SKM-1 (cell line): ENCODE measurements around the gene XRN2.
A peak's percentile ranks its signal among the peaks of the same experiment; 100 is the strongest.

ENCODE experiments used
- DNase-seq: peaks from one replicate; lab custom pipeline; 2025; ENCODE audit not compliant: unreplicated experiment; lab: John Stamatoyannopoulos, UW

Gene XRN2, protein sequence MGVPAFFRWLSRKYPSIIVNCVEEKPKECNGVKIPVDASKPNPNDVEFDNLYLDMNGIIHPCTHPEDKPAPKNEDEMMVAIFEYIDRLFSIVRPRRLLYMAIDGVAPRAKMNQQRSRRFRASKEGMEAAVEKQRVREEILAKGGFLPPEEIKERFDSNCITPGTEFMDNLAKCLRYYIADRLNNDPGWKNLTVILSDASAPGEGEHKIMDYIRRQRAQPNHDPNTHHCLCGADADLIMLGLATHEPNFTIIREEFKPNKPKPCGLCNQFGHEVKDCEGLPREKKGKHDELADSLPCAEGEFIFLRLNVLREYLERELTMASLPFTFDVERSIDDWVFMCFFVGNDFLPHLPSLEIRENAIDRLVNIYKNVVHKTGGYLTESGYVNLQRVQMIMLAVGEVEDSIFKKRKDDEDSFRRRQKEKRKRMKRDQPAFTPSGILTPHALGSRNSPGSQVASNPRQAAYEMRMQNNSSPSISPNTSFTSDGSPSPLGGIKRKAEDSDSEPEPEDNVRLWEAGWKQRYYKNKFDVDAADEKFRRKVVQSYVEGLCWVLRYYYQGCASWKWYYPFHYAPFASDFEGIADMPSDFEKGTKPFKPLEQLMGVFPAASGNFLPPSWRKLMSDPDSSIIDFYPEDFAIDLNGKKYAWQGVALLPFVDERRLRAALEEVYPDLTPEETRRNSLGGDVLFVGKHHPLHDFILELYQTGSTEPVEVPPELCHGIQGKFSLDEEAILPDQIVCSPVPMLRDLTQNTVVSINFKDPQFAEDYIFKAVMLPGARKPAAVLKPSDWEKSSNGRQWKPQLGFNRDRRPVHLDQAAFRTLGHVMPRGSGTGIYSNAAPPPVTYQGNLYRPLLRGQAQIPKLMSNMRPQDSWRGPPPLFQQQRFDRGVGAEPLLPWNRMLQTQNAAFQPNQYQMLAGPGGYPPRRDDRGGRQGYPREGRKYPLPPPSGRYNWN

DNA sequence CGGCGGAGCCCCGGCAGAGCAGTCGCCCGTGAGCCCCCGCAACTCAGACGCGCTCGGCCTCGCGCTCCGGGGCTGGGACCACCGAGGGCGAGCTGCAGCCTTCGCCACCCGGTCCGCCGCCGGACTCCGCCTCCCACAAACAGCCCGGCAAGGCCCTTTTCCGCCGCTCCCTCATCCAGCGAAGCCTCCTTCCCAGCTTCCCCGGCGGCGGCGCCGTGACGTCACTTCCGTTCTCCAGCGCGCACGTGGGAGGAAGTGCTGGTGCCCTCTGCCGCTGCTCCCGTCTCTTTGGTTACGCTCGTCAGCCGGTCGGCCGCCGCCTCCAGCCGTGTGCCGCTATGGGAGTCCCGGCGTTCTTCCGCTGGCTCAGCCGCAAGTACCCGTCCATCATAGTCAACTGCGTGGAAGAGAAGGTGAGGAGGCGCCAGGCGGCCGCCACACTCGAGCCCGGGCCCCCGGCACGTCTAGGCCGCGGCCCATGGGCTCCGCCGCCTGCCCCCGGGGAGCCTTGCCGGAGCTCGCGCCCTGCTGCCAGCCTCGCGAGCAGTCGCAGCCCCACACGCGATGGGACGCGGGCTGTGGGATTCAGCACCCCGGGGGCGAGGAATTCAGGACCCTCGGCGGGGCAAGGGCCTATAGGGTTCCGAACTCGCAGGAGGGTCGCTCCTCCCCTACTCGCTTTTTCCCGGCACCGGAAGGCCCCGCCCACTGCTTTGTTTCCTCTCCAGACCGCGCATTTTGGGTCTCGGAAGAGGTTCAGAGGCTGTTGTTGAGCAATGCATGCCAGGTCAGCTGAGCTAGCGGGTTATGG lies at the start of gene XRN2:
Gene XRN2 (plus strand): TSS at position 271 of the 811 bp plus-strand sequence. CDS start 68 bp downstream, at position 339.
- peak; percentile 78 for DNase-seq

- DNase-seq, result no peak
Observed at GRCh38 chr20:21257192-21257591, 45.9 kb upstream of the XRN2 start.

DNA sequence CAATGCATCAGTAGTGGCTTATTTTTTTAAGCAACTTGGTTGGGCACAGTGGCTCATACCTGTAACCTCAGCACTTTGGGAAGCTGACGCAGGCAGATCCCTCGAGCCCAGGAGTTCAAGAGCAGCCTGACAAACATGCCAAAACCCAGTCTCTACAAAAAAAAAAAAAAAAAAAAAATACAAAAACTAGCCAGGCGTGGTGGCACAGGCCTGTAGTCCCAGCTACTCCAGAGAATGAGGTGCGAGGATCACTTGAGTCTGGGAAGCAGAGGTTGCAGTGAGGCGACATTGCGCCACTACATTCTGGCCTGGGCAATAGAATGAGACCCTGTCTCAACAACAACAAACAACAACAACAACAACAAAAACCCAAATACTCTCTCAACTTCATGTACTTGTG lies 44.7 kb upstream of the XRN2 start:
- no peak for DNase-seq

GRCh38 chr20:21259346-21259745 lies 43.8 kb upstream of the XRN2 start:
- DNase-seq, result no peak

DNA sequence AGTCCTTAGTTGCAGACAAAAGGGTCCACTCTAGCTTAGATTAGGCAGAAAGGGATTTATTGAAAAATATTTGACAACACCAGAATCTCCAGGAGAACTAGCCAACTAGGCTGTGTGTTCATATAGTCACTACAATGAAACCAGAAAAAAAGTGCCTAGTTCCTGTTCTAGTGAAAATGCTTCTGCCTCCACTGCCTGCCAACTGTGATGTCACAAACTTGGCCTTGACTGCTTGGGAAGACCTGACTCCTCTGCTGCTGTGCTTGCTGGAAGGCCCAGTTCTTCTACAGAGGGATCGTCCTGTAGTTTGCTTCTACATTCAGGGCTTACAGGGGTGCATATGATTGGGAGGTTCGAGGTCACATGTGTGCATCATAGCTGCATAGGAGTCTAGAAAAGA lies 40.3 kb upstream of the XRN2 start:
- no peak for DNase-seq

- DNase-seq, result no peak
Observed at GRCh38 chr20:21265261-21266190, 37.6 kb upstream of the XRN2 start.

DNA sequence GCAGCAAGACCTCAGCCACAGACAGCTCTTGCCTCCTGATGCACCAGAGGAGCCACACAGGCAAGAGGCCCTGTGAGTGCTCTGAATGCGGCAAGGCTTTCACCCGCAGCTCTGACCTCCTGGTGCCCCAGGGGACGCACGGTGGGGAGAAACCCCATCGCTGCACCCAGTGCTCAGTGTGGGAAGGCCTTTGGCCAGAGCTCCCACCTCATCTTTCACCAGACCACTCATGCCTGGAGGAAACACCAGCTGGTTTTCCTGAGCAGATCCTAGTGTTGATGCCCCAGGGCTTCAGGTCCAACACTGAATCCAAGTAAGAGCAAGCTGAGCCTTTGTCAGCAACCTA lies 37.0 kb upstream of the XRN2 start:
- DNase-seq, result no peak

- DNase-seq, result no peak
Observed at GRCh38 chr20:21269772-21270171, 33.4 kb upstream of the XRN2 start.

DNA sequence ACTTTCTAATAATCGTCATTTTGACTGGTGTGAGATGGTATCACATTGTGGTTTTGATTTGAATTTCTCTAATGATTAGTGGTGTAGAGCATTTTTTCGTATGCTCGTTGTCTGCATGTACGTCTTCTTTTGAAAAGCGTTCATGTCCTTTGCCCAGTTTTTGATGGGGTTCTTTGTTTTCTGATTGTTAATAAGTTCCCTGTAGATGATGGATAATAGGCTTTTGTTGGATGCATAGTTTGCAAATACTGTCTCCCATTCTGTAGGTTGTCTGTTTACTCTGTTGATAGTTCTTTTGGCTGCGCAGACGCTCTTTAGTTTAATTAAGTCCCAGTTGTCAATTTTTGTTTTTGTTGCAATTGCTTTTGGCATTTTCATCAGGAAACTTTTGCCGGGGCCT lies 32.3 kb upstream of the XRN2 start:
- no peak for DNase-seq

- no peak for DNase-seq
Observed at GRCh38 chr20:21272279-21272678, 30.9 kb upstream of the XRN2 start.

GRCh38 chr20:21272679-21273078 lies 30.5 kb upstream of the XRN2 start:
- DNase-seq, result no peak

GRCh38 chr20:21273755-21274386 lies 29.3 kb upstream of the XRN2 start:
- DNase-seq, result no peak

DNA sequence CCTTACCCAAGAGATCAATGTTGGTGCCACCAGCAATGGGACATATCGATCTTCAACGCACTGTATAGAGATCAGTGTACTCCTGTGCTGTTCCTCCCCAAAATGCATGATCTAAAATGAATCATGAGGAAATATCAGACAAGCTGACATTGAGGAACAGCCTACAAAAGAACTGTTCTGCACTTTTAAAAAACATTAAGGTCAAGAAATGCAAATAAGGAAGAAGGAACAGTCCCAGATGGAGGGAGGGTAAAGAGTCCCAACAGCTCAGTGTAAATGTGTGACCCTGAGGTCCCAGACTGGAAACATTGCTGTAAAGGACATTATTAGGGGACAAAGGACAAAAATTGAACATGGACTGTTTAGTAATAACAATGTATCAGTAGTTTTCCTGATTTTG lies 24.3 kb upstream of the XRN2 start:
- no peak for DNase-seq

- no peak for DNase-seq
Observed at GRCh38 chr20:21279706-21280521, 23.2 kb upstream of the XRN2 start.

GRCh38 chr20:21280522-21281016 lies 22.6 kb upstream of the XRN2 start:
- DNase-seq, result no peak

- DNase-seq, result no peak
Observed at GRCh38 chr20:21286775-21287174, 16.4 kb upstream of the XRN2 start.

DNA sequence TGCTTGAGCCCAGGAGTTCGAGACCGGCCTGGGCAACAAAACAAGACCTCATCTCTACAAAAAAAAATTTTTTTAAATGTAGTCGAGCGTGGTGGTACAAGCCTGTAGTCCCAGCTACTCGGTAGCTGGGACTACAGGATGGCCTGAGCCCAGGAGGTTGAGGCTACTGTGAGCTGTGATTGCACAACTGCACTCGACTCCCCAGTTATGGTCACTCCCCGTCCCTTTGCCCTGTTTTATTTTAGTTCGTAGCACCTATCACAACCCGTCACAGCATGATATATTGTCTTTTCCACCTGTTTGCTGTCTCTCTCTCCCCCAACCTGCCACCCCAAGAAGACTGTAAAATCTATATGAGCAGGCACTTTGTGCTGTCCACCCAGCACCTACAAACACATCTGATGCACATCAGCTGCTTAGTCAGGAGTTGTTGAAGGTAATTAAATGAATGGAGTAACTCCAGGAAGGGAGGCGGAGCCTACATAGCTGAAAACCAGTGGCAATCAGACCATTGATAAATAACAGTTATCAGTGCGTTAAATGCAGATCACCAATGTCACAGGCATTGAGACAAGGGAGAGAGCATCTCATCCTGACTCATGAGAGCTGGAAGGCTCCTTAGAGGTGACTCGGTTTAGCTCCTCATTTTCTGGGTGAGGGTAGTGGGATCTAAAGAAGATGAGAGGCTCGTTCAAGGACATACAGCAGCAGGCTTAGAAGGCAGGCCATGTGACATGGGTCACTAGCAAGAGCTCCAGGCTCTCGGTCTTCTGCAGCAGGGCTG lies 14.4 kb upstream of the XRN2 start:
- no peak for DNase-seq

DNA sequence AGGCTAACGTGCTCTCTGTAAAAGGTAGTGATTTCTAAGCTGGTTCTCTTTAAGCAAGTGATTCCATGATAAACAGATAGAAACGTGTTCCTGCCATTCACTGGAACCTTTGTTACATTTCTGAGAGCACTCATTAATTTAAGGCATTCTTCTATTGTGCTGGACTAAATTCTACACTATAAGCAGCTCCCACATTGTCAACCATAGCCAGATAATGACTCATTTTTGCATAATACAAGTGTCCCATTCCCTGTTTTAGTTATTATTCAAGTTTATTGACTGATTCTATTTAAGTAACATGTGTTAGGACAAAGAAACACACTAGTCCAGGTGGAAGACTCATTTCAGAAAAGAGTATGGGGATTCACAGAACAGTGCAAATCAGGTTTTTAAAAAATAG lies 13.5 kb upstream of the XRN2 start:
- no peak for DNase-seq
